Left lung (tissue), 10 donors: ENCODE results near the gene MMGT1. TPM values are rescaled to one million over a fixed set of nuclear protein-coding genes. Genes with fewer than 3 reads are reported as not detected.
A peak's percentile ranks its signal among the peaks of the same experiment; 100 is the strongest.

Experiments used
- ATAC-seq: fragments of 200-7000 bp; cut with Tn5 transposase; one replicate; pipeline ENCODE4 v1.9.1; 2020; ENCODE audit warnings: moderate library complexity
- DNase-seq, 4 donors: peaks; one replicate each; pipeline ENCODE4 v3.0.0-alpha.2; 2013 to 2020
- H3K27ac ChIP-seq, 2 donors: fragments of 200-600 bp; sonication (generic) in 1 of 2; one replicate each; pipeline versions ENCODE4 v1.5.0 to v1.8.0; 2020 to 2021
- H3K27me3 ChIP-seq, 2 donors: fragments of 200-600 bp; sonication (generic) in 1 of 2; one replicate each; pipeline versions ENCODE4 v1.5.0 to v1.8.0; 2020 to 2021
- H3K36me3 ChIP-seq, 2 donors: fragments of 200-600 bp; sonication (generic) in 1 of 2; one replicate each; pipeline versions ENCODE4 v1.5.0 to v1.8.0; 2020 to 2021
- H3K4me1 ChIP-seq, 2 donors: fragments of 200-600 bp; one replicate each; pipeline ENCODE4 v1.8.0; 2021
- H3K4me3 ChIP-seq, 2 donors: fragments of 200-600 bp; sonication (generic) in 1 of 2; one replicate each; pipeline versions ENCODE4 v1.5.0 to v1.8.0; 2020 to 2021; ENCODE audit warnings: mild to moderate bottlenecking in 1 of 2
- H3K9me3 ChIP-seq, 2 donors: fragments of 200-600 bp; sonication (generic) in 1 of 2; one replicate each; pipeline versions ENCODE4 v1.5.0 to v1.8.0; 2020 to 2021
- intact Hi-C, 2 donors: fragments of 100-400 bp; cut with DNase I; formaldehyde crosslinking; loops; one replicate each; pipeline versions ENCODE4 v1.11.2 to v1.14.2; 2022
- polyA plus RNA-seq, 6 donors: library from polyadenylated mRNA; unstranded; fragments of 120-200 nt; gene quantifications; one replicate each; pipeline ENCODE4 v1.2.1, GENCODE V29; 2013; ENCODE audit not compliant: insufficient read length in 6 of 6
- total RNA-seq, 2 donors: library from RNA; stranded (reverse); fragmentation: NEBNext Ultra II Directional; extraction: Animal tissue kit (Norgen Biotek cat#: 25700); gene quantifications; one replicate each; pipeline ENCODE4 v1.2.1, GENCODE V29; 2021
- TF ChIP-seq, protein P1 (sequence below), 2 donors: fragments of 200-600 bp; sonication (generic) in 1 of 2; IDR thresholded peaks; one replicate each; pipeline versions ENCODE4 v1.5.0 to v1.8.0; 2021; ENCODE audit warnings: antibody characterized with exemption in 2 of 2
- donor health status: DM: no; HTN: yes; CAD: no.
- donor health status: DM: no; HTN: no; CAD: no.

MMGT1 gene
- total and polyA plus RNA-seq, 8 donors: 25.4 to 32.0 (median 29.4) TPM

DNA sequence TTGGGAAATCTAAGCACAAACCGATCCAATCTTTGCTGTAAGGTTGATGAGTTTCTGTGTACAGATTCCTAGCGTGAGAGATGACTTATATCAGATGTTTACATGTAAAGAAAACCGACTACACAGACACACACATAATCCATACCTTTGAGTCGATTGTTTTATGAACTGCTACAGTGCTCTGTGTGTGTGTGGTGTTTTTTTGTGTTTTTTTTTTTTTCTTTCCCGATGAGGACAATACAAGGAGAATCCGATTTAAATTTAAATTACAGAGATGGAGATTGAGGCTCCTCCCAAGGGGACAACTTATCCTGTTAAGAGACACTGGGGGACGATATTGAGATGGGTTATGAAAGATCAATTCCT is 11.0 kb upstream of the MMGT1 start:
- DNase-seq (peak in 1 of 4 donors; percentile 21), ATAC-seq (peak; percentile 6)
- TF ChIP-seq, protein P1, sequence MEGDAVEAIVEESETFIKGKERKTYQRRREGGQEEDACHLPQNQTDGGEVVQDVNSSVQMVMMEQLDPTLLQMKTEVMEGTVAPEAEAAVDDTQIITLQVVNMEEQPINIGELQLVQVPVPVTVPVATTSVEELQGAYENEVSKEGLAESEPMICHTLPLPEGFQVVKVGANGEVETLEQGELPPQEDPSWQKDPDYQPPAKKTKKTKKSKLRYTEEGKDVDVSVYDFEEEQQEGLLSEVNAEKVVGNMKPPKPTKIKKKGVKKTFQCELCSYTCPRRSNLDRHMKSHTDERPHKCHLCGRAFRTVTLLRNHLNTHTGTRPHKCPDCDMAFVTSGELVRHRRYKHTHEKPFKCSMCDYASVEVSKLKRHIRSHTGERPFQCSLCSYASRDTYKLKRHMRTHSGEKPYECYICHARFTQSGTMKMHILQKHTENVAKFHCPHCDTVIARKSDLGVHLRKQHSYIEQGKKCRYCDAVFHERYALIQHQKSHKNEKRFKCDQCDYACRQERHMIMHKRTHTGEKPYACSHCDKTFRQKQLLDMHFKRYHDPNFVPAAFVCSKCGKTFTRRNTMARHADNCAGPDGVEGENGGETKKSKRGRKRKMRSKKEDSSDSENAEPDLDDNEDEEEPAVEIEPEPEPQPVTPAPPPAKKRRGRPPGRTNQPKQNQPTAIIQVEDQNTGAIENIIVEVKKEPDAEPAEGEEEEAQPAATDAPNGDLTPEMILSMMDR (IDR thresholded peaks at IDR 0.05): no peak
- H3K4me3 ChIP-seq: peak overlapping the region; percentile 52 to 65
- peak overlapping the region; percentile 63 to 73 for H3K27ac ChIP-seq
- no peaks in the 10 kb centered on the region for H3K36me3 ChIP-seq
- intact Hi-C loops: no loop called here
- H3K27me3 ChIP-seq: no peaks in the 10 kb centered on the region
- no peaks in the 10 kb centered on the region for H3K9me3 ChIP-seq
- H3K4me1 ChIP-seq: peaks cover 4 to 18% of the 10 kb centered on the region in 2 donors

DNA sequence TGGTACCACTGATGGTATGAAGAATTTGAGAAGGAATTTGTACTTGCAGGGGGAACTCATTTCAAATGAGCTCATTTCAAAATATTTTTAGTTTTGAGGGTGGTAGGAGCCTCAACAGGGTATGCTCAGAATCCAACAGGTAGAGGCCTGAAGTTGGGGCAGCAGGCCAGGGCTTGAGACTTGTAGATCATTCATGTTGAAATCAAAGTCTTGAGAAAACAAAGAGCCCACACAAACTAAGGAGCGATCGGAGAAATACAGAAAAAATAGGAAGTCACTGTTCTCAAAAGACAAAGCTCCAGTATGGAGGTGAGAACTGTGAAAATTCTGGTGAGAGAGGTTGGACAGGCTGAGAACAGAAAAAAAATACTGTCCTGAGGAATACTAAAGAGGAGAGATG is 10.5 kb upstream of the MMGT1 start:
- TF ChIP-seq, protein P1 (IDR thresholded peaks at IDR 0.05): no peak
- H3K36me3 ChIP-seq: no peaks in the 10 kb centered on the region
- peak overlapping the region in 1 of 2 donors; percentile 73 for H3K27ac ChIP-seq
- H3K27me3 ChIP-seq: no peaks in the 10 kb centered on the region
- peaks cover 4 to 18% of the 10 kb centered on the region in 2 donors for H3K4me1 ChIP-seq
- intact Hi-C loops: no loop called here
- H3K4me3 ChIP-seq: peak overlapping the region; percentile 52 to 65
- no peak for DNase-seq
- ATAC-seq: no peak
- H3K9me3 ChIP-seq: no peaks in the 10 kb centered on the region

DNA sequence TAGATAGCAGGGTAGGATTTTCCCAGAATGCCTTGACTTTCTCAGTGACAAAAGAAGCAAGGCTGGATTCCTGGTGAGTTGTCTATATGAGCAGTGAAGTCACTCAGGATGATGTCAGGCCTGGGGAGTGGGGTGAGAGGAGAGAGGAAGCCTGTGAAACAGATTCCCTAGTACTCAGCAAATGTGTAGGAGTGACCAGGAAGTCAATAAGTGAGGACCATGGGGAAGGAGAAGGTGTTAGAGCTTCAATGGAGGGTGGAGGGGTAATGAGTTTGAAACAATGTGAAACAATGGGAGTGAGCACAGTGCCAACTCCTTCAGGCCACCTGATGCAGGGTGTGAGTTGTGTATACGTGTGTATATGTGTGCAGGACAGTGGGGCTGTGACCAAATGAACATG is 9.1 kb upstream of the MMGT1 start:
- Histone ChIP-seq H3K27me3 (no peaks in the 10 kb centered on the region), H3K9me3 (no peaks in the 10 kb centered on the region), H3K4me3 (no peak overlapping the region), H3K36me3 (no peaks in the 10 kb centered on the region), H3K27ac (no peak overlapping the region), H3K4me1 (peaks cover 4 to 18% of the 10 kb centered on the region in 2 donors)
- DNase-seq (no peak), ATAC-seq (no peak)
- intact Hi-C loops: no loop called here
- TF ChIP-seq, protein P1 (IDR thresholded peaks at IDR 0.05): no peak

DNA sequence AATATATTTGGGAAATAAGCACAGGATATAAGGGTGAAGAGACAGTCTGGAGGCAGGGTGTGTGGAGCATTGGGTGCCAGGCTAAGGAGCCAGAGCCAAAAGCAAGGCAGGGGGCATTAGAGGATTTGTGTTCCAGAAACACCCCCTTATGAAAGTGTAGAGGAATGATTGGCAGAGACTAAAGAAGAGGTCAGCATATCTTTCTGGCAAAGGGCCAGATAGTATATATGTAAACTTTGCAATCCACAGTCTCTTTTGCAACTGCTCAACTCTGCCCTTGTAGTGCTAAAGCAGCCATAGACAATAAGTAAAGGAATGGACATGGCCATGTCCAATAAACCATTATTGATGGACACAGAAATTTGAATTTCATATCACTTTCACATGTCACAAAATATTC is 7.9 kb upstream of the MMGT1 start:
- DNase-seq (peak in 1 of 4 donors; percentile 20), ATAC-seq (no peak)
- H3K4me3 ChIP-seq: no peak overlapping the region
- no peaks in the 10 kb centered on the region for H3K27me3 ChIP-seq
- TF ChIP-seq, protein P1 (IDR thresholded peaks at IDR 0.05): no peak
- peak overlapping the region in 1 of 2 donors; percentile 23 for H3K27ac ChIP-seq
- H3K36me3 ChIP-seq: no peaks in the 10 kb centered on the region
- no peaks in the 10 kb centered on the region for H3K9me3 ChIP-seq
- intact Hi-C loops: no loop called here
- peaks cover 4 to 18% of the 10 kb centered on the region in 2 donors for H3K4me1 ChIP-seq

DNA sequence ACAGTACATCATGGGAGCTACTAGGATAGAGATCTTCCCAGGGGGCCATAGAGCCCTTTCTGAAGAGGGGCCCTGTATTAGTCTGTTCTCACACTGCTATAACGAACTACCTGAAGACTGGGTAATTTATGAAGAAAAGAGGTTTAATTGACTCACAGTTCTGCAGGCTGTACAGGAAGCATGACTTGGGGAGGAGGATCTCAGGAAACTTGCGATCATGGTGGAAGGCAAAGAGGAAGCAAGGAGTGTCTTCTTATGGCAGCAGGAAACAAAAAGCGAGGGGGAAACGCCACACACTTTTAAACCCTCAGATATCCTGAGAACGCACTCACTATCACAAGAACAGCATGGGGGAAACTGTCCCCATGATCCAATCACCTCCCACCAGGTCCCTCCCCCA is 7.2 kb upstream of the MMGT1 start:
- peaks cover 0 to 15% of the 10 kb centered on the region in 2 donors for H3K4me1 ChIP-seq
- no peak overlapping the region for H3K4me3 ChIP-seq
- peak overlapping the region in 1 of 2 donors; percentile 23 for H3K27ac ChIP-seq
- no peaks in the 10 kb centered on the region for H3K9me3 ChIP-seq
- intact Hi-C loops: no loop called here
- no peaks in the 10 kb centered on the region for H3K36me3 ChIP-seq
- TF ChIP-seq, protein P1 (IDR thresholded peaks at IDR 0.05): no peak
- DNase-seq: no peak
- ATAC-seq: no peak
- no peaks in the 10 kb centered on the region for H3K27me3 ChIP-seq
